ENCODE measurements around the gene LRRC28. TPM values are rescaled to one million over a fixed set of nuclear protein-coding genes. Genes with fewer than 3 reads are reported as not detected.

The LRRC28 gene
- total RNA-seq, 1 experiment from 2014 or later: 21.4 TPM

- no peaks in the 10 kb centered on the region for H3K79me2 ChIP-seq (ENCODE audit: insufficient read depth, low read length)
- ChIA-PET CTCF (no interaction called here), RAD21 (ENCODE audit: low non-redundant PET in 1 of 2, low total read pairs in 2 of 2, uncharacterized antibody in 2 of 2, unreplicated experiment in 2 of 2) (no interaction called here), POLR2A (no interaction called here)
- intact Hi-C loops (cut with micrococcal nuclease): no loop called here
- H2AFZ ChIP-seq (ENCODE audit: low read depth, low read length, poor library complexity, severe bottlenecking): no peak overlapping the region
- no TSS peak for BruUV-seq (replicated peaks)
- no peak overlapping the region for H3K4me2 ChIP-seq (ENCODE audit: low read length)
- no peak overlapping the region for H3K27ac ChIP-seq (ENCODE audit: low read depth, low read length)
- ATAC-seq (no peak), DNase-seq (ENCODE audit: low read depth, low spot score) (no peak)
- no peaks in the 10 kb centered on the region for H3K36me3 ChIP-seq (ENCODE audit: control insufficient read depth in 1 of 2, insufficient read depth in 2 of 2, low read length in 2 of 2)
- H3K9me2 ChIP-seq (ENCODE audit: insufficient read depth): no peaks in the 10 kb centered on the region
- TF ChIP-seq JUND (IDR thresholded peaks at IDR 0.05) (no peak), YY1 (IDR thresholded peaks at IDR 0.05; ENCODE audit: extremely low read depth, insufficient replicate concordance, low read depth, low read length) (no peak), FOSL1 (IDR thresholded peaks at IDR 0.05; ENCODE audit: low read depth) (no peak), MAX (IDR thresholded peaks at IDR 0.05) (no peak), EZH2phosphoT487 (IDR thresholded peaks at IDR 0.05; ENCODE audit: borderline replicate concordance) (no peak), SRF (IDR thresholded peaks at IDR 0.05; ENCODE audit: low read depth) (no peak), ATF3 (IDR thresholded peaks at IDR 0.05) (no peak), SP1 (IDR thresholded peaks at IDR 0.05; ENCODE audit: low read depth) (no peak), POLR2AphosphoS5 (IDR thresholded peaks at IDR 0.05; ENCODE audit: low read depth, low read length) (no peak), EZH2 (IDR thresholded peaks at IDR 0.05) (no peak), SIN3A (IDR thresholded peaks at IDR 0.05; ENCODE audit: low read depth) (no peak), CEBPB (IDR thresholded peaks at IDR 0.05; ENCODE audit: low read depth) (no peak), ELF1 (IDR thresholded peaks at IDR 0.05; ENCODE audit: borderline replicate concordance, low read depth) (no peak), ZFX (IDR thresholded peaks at IDR 0.05) (no peak), POLR2A (IDR thresholded peaks at IDR 0.05; ENCODE audit: borderline replicate concordance, extremely low read depth, insufficient read depth, insufficient read length) (no peak), REST (IDR thresholded peaks at IDR 0.05; ENCODE audit: low read depth) (no peak), ZNF274 (IDR thresholded peaks at IDR 0.05; ENCODE audit: low read depth, low read length) (no peak), RAD21 (IDR thresholded peaks at IDR 0.05; ENCODE audit: low read depth) (no peak)
- H3K4me3 ChIP-seq (replicated peaks in 1 of 2; ENCODE audit: low read depth in 1 of 2, low read length in 2 of 2): no peak overlapping the region
- peaks cover 32 to 37% of the 10 kb centered on the region in 2 experiments for H3K4me1 ChIP-seq (ENCODE audit: control insufficient read depth in 1 of 2, insufficient read depth in 2 of 2, low read length in 2 of 2)
- H3K9ac ChIP-seq (ENCODE audit: low read length): no peak overlapping the region
- no peaks in the 10 kb centered on the region for H4K20me1 ChIP-seq (ENCODE audit: insufficient read depth)
- H3K27me3 ChIP-seq (ENCODE audit: insufficient read depth, low read length): no peaks in the 10 kb centered on the region
- no peaks in the 10 kb centered on the region for H3K9me3 ChIP-seq (ENCODE audit: control insufficient read depth in 1 of 2, insufficient read depth in 1 of 2, low read depth in 1 of 2, low read length in 2 of 2)
Measured at GRCh38 chr15:99431661-99432091, 180.4 kb downstream of the LRRC28 start.

All from HCT116 (cell line).